Stimulated activated CD4-positive, alpha-beta T cell treated with anti-CD3 and anti-CD28 coated beads, Interleukin-4, amount 100 ng/mL, for 24 hours (primary cell): ENCODE data around the gene SBSN.
"Not testable (repeated sequence)": the region's sequence is repeated elsewhere in the genome, so short reads cannot be mapped to it uniquely, and the experiment has no call there.

Experiments
- DNase-seq: peaks from one replicate; pipeline ENCODE4 v3.0.0-alpha.2; 2020

Gene SBSN

GRCh38 chr19:35502751-35503150 is 25.4 kb downstream of the SBSN start:
- DNase-seq, result no peak

GRCh38 chr19:35501684-35502083 is 26.4 kb downstream of the SBSN start:
- DNase-seq, result no peak

- DNase-seq, result no peak
Measured at GRCh38 chr19:35500611-35501010, 27.5 kb downstream of the SBSN start.

GRCh38 chr19:35498984-35499527 is 29.1 kb downstream of the SBSN start:
- no peak for DNase-seq

GRCh38 chr19:35498220-35498619 is 29.9 kb downstream of the SBSN start:
- no peak for DNase-seq

GRCh38 chr19:35497406-35497805 is 30.7 kb downstream of the SBSN start:
- DNase-seq, result no peak

- peak; percentile 83 for DNase-seq
Measured at GRCh38 chr19:35495107-35496064, 32.7 kb downstream of the SBSN start.

- no peak for DNase-seq
Measured at GRCh38 chr19:35493971-35494370, 34.1 kb downstream of the SBSN start.

GRCh38 chr19:35491836-35492360 is 36.2 kb downstream of the SBSN start:
- DNase-seq, result no peak

- no peak for DNase-seq
Measured at GRCh38 chr19:35490364-35490763, 37.7 kb downstream of the SBSN start, which contains the start of gene KRTDAP. Gene KRTDAP, minus strand, starts transcription at chr19:35490464. Its CDS starts 22 bp downstream, at chr19:35490442.

- no peak for DNase-seq
Measured at GRCh38 chr19:35488677-35489076, 39.4 kb downstream of the SBSN start.

GRCh38 chr19:35487656-35488182 is 40.4 kb downstream of the SBSN start:
- DNase-seq, result no peak

GRCh38 chr19:35486268-35486708 is 41.8 kb downstream of the SBSN start:
- DNase-seq, result no peak

- DNase-seq, result no peak
Measured at GRCh38 chr19:35484252-35485036, 43.7 kb downstream of the SBSN start.

- no peak for DNase-seq
Measured at GRCh38 chr19:35483089-35483488, 45.0 kb downstream of the SBSN start.

GRCh38 chr19:35478794-35479677 is 49.1 kb downstream of the SBSN start:
- DNase-seq, result no peak

- no peak for DNase-seq
Measured at GRCh38 chr19:35476149-35476548, 52.0 kb downstream of the SBSN start.

GRCh38 chr19:35474594-35474993 is 53.5 kb downstream of the SBSN start:
- not testable (repeated sequence) for DNase-seq

GRCh38 chr19:35474104-35474503 is 54.0 kb downstream of the SBSN start:
- no peak for DNase-seq
